ENCODE measurements around the gene HDGFL2. TPM values are rescaled to one million over a fixed set of nuclear protein-coding genes. Genes with fewer than 3 reads are reported as not detected.

The HDGFL2 gene
- total RNA-seq, 2 experiments from 2014 or later, result 17.2 to 18.0 TPM

GRCh38 chr19:4447327-4448146 lies 24.6 kb upstream of the HDGFL2 start:
- no peak overlapping the region for H3K4me3 ChIP-seq (ENCODE audit: low read length)
- ChIA-PET POLR2A (no interaction called here), CTCF (no interaction called here)
- Mint-ChIP-seq H3K27ac (no peak overlapping the region), H3K9me3 (no peaks in the 10 kb centered on the region), H3K4me1 (ENCODE audit: low read depth) (no peaks in the 10 kb centered on the region), H3K27me3 (no peaks in the 10 kb centered on the region), H3K36me3 (ENCODE audit: low read depth) (peaks cover 51% of the 10 kb centered on the region), H3K4me3 (no peak overlapping the region)
- H3K36me3 ChIP-seq (ENCODE audit: insufficient read depth, low read length), result peaks cover 69% of the 10 kb centered on the region
- H3K4me1 ChIP-seq (ENCODE audit: insufficient read depth, low read length), result no peaks in the 10 kb centered on the region
- TF ChIP-seq CTCF (IDR thresholded peaks at IDR 0.05), result no peak
- no peaks in the 10 kb centered on the region for H3K9me3 ChIP-seq (ENCODE audit: control insufficient read depth in 1 of 2, insufficient read depth in 1 of 2, low read length in 2 of 2)
- intact Hi-C loops (cut with DNase I, micrococcal nuclease), result no loop called here
- H3K27ac ChIP-seq (ENCODE audit: low read depth in 1 of 2, low read length in 2 of 2), result no peak overlapping the region
- DNase-seq (no peak), ATAC-seq (ENCODE audit: poor library complexity) (no peak)
- H3K27me3 ChIP-seq (ENCODE audit: control insufficient read depth in 1 of 2, insufficient read depth in 2 of 2, low read length in 2 of 2), result no peaks in the 10 kb centered on the region

GRCh38 chr19:4448147-4448985 lies 23.7 kb upstream of the HDGFL2 start:
- intact Hi-C loops (cut with DNase I, micrococcal nuclease), result no loop called here
- Histone ChIP-seq H3K27me3 (ENCODE audit: control insufficient read depth in 1 of 2, insufficient read depth in 2 of 2, low read length in 2 of 2) (no peaks in the 10 kb centered on the region), H3K27ac (ENCODE audit: low read depth in 1 of 2, low read length in 2 of 2) (no peak overlapping the region), H3K4me1 (ENCODE audit: insufficient read depth, low read length) (no peaks in the 10 kb centered on the region), H3K9me3 (ENCODE audit: control insufficient read depth in 1 of 2, insufficient read depth in 1 of 2, low read length in 2 of 2) (no peaks in the 10 kb centered on the region), H3K36me3 (ENCODE audit: insufficient read depth, low read length) (peaks cover 76% of the 10 kb centered on the region), H3K4me3 (ENCODE audit: low read length) (no peak overlapping the region)
- ChIA-PET CTCF (no interaction called here), POLR2A (no interaction called here)
- Mint-ChIP-seq H3K27me3 (no peaks in the 10 kb centered on the region), H3K9me3 (no peaks in the 10 kb centered on the region), H3K36me3 (ENCODE audit: low read depth) (peaks cover 58% of the 10 kb centered on the region), H3K27ac (no peak overlapping the region), H3K4me3 (no peak overlapping the region), H3K4me1 (ENCODE audit: low read depth) (no peaks in the 10 kb centered on the region)
- no peak for DNase-seq
- ATAC-seq (ENCODE audit: poor library complexity), result no peak
- no peak for TF ChIP-seq CTCF (IDR thresholded peaks at IDR 0.05)

DNA sequence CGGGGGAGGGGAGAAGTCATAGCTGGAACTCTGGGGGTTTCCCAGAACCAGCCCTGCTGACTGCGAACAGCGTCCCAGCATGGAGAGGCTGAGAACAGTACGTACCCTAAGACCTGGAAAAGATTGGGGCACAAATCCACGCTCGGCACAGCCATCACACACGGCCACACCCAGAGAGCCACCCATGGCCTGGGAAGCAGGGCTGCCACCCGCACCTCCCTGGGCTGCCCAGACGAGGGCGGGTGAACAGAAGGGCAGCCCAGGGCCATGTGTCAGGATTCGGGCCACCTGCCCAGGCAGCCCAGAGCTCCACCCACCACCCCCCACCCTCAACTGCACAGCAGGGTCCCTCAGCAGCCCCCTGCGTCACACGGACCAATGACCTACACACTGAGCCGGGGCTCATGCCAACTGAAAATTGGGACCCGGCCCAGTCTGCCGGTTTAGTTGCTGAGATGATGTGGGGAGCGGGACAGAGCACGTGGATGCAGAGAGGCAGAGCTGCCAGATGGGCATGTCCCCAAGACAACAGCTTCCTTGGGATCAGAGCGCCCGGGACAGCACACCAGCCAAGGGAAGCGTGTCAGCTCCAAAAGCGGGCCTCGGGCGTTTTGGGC lies 23.0 kb upstream of the HDGFL2 start:
- H3K4me3 Mint-ChIP-seq, result no peak overlapping the region
- Histone ChIP-seq H3K4me1 (ENCODE audit: insufficient read depth, low read length) (no peaks in the 10 kb centered on the region), H3K9me3 (ENCODE audit: control insufficient read depth in 1 of 2, insufficient read depth in 1 of 2, low read length in 2 of 2) (no peaks in the 10 kb centered on the region), H3K27ac (ENCODE audit: low read depth in 1 of 2, low read length in 2 of 2) (no peak overlapping the region), H3K36me3 (ENCODE audit: insufficient read depth, low read length) (peaks cover 84% of the 10 kb centered on the region), H3K27me3 (ENCODE audit: control insufficient read depth in 1 of 2, insufficient read depth in 2 of 2, low read length in 2 of 2) (no peaks in the 10 kb centered on the region), H3K4me3 (ENCODE audit: low read length) (no peak overlapping the region)
- no peaks in the 10 kb centered on the region for H3K9me3 Mint-ChIP-seq
- intact Hi-C loops (cut with DNase I, micrococcal nuclease), result no loop called here
- ATAC-seq (ENCODE audit: poor library complexity) (no peak), DNase-seq (no peak)
- no peaks in the 10 kb centered on the region for H3K27me3 Mint-ChIP-seq
- ChIA-PET POLR2A (no interaction called here), CTCF (no interaction called here)
- no peaks in the 10 kb centered on the region for H3K4me1 Mint-ChIP-seq (ENCODE audit: low read depth)
- H3K27ac Mint-ChIP-seq, result no peak overlapping the region
- TF ChIP-seq CTCF (IDR thresholded peaks at IDR 0.05), result no peak
- peaks cover 58% of the 10 kb centered on the region for H3K36me3 Mint-ChIP-seq (ENCODE audit: low read depth)

Measured in CD4-positive, alpha-beta T cell (primary cell).